GM19193 (cell line): ENCODE results near the gene GAS2L1.
A peak's percentile ranks its signal among the peaks of the same experiment; 100 is the strongest.

Experiments
- POLR2A ChIP-seq: IDR thresholded peaks from 4 replicates; pipeline ENCODE4 v1.6.1; 2011; ENCODE audit not compliant: insufficient read depth, insufficient read length; ENCODE audit errors: extremely low read depth

The GAS2L1 gene

GRCh38 chr22:29306175-29306834 is at the start of gene GAS2L1:
TSS of gene GAS2L1 (plus strand) at chr22:29306650. CDS start at chr22:29308106, 1,456 bp downstream.
- TF ChIP-seq POLR2A, result no peak

GRCh38 chr22:29257751-29258181 is 48.7 kb upstream of the GAS2L1 start:
- TF ChIP-seq POLR2A, result no peak

- no peak for TF ChIP-seq POLR2A
Observed at GRCh38 chr22:29258407-29259252, 47.8 kb upstream of the GAS2L1 start.

GRCh38 chr22:29259253-29259899 is 47.1 kb upstream of the GAS2L1 start:
- TF ChIP-seq POLR2A, result no peak

GRCh38 chr22:29260031-29260560 is 46.4 kb upstream of the GAS2L1 start:
- TF ChIP-seq POLR2A, result no peak

GRCh38 chr22:29260601-29261315 is 45.7 kb upstream of the GAS2L1 start:
- no peak for TF ChIP-seq POLR2A

- TF ChIP-seq POLR2A, result peak; percentile 12
Observed at GRCh38 chr22:29263791-29264276, 42.6 kb upstream of the GAS2L1 start.

GRCh38 chr22:29265305-29265704 is 41.1 kb upstream of the GAS2L1 start:
- no peak for TF ChIP-seq POLR2A

- no peak for TF ChIP-seq POLR2A
Observed at GRCh38 chr22:29265929-29266328, 40.5 kb upstream of the GAS2L1 start.

- TF ChIP-seq POLR2A, result no peak
Observed at GRCh38 chr22:29266564-29267461, 39.6 kb upstream of the GAS2L1 start.

- TF ChIP-seq POLR2A, result no peak
Observed at GRCh38 chr22:29267462-29267857, 39.0 kb upstream of the GAS2L1 start.

- TF ChIP-seq POLR2A, result peak; percentile 88
Observed at GRCh38 chr22:29267858-29268510, 38.5 kb upstream of the GAS2L1 start, which contains the start of the genes EWSR1 and RHBDD3. TSS of gene EWSR1 (plus strand) at chr22:29268268. CDS start at chr22:29268337, 69 bp downstream. TSS of gene RHBDD3 (minus strand) at chr22:29267981. CDS start at chr22:29265626, 2,355 bp downstream.

- no peak for TF ChIP-seq POLR2A
Observed at GRCh38 chr22:29268511-29269229, 37.8 kb upstream of the GAS2L1 start.

- TF ChIP-seq POLR2A, result no peak
Observed at GRCh38 chr22:29269230-29269604, 37.2 kb upstream of the GAS2L1 start.
